ENCODE data around the gene CYP4B1.
A peak's percentile ranks its signal among the peaks of the same experiment; 100 is the strongest.
"Not testable (repeated sequence)": the region's sequence is repeated elsewhere in the genome, so short reads cannot be mapped to it uniquely, and the experiment has no call there.

The CYP4B1 gene

GRCh38 chr1:46798810-46799209 lies at the start of gene CYP4B1:
TSS of gene CYP4B1 (plus strand) at chr1:46799046. CDS start at chr1:46799082, 36 bp downstream.
- DNase-seq, result no peak

DNA sequence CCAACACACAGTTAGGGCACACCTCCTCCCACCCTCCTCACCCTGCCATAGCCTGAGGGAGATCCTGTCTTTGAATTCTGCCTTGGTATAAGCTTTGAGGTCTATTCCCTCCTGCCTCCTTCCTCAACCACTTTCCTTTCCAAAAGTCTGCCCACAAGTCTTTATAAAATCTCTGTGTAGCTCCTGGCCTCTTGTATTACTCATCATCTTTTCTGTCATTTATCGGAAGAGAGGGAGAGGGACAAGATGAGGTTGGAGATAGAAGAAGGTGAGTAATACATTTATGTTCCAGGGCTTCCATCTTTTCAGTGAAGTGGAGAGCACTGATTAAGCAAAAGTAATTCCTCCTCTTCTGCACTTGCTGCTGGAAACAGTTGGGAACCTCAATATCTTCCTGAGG lies 49.4 kb upstream of the CYP4B1 start:
- DNase-seq, result no peak

GRCh38 chr1:46749921-46750404 lies 48.9 kb upstream of the CYP4B1 start:
- no peak for DNase-seq

GRCh38 chr1:46753985-46754384 lies 44.9 kb upstream of the CYP4B1 start:
- DNase-seq, result no peak

DNA sequence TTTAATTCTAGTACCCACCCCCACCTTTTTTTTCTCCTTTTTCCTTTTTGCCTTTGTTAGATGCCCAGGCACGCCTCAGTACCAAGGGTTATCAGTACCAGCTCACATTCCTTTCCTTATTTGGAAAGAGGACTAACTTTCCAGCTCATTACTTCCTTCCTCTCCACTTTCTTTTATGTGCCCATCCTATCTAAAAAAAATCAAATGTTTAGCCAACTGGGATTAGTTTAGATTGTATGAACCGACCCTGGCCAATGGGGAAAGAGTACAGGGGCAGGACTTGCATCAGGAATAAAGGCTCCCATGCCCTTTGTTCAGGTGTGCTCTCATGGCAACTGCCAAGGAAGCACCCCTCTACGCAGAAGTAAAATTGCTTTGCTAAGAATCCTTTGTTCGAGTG lies 44.1 kb upstream of the CYP4B1 start:
- DNase-seq, result not testable (repeated sequence)

DNA sequence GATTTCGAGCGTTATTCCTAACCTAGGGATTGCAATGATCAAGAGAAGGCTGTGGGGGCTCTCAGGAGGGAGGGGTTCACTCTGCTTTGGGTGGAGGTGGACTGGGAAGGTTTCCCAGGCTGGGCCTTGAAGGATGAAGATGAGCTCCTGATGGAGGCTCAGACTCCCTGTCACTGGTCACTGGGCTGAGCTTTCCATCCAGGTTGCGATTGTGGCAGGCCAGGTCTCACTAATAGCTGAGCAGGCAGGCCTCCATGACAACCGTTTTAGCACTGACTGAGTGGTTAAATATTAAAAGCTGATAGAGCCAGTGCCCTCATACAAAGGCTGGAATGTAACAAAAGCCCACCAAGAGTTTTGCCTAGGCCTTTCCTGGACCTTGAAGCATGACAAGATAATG lies 43.7 kb upstream of the CYP4B1 start:
- no peak for DNase-seq

DNA sequence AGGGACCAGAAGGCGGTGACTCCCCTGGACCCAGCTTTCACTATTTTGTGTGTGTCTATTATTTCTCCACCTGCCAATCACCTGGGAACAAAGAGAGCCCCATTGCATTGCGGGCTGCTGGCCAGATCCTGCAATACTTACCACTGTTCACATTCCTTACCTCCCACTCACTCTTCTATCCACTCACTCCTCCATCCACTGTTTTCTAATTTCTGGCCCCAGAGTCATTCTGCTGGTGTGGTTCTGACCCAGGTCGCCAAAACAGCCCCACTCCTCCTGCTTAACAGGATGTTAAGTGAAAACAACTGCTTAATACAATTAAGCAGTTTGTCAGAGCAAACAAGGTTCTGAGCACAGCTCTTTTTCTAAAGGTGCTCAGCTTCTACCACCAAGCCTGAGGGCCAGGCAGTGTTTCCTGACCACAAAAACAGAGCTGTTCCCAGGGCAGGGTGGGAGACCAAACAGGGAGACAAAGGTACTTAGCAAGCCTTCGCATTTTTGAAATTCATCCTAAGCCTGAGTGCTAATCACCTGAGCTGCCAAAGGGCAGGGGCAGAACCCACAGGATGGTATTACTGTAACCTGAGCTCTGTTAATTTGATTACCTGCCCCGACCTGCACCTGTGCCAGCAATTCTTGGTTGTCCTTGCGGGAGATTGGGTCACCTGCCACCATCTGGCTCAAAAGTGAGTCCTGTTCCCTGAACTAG lies 41.4 kb upstream of the CYP4B1 start:
- DNase-seq, result peak; percentile 41

- no peak for DNase-seq
Measured at GRCh38 chr1:46757956-46758528, 40.8 kb upstream of the CYP4B1 start.

DNA sequence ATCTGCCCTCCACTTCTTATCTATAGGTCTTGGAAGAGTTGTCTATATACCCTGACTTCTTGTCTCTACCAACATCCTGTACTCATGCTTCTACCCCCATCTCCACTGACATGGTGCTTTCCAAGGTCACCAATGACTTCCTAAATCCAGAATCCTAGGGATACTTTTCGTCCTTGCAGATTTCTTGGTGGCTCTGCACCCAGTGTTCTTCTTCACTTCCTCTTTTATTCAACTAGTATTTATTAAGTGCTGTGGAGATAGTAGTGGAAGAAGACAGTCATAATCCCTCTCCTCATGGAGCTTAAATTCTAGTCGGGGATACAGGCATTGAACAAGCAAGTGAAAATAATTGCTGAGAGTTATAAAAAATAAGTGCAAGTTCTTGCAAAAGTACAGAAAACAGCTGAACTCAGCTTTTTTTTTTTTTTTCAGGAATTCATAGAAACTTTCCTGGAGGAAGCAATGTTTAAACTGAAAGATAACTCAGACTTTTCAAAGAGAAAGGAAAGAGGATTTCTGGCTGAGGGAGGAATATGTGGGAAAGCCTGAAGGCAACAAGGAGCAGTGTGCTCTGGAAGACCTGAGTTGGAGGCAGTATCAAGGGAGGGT lies 38.2 kb upstream of the CYP4B1 start:
- DNase-seq, result no peak

- DNase-seq, result no peak
Measured at GRCh38 chr1:46761740-46762139, 37.1 kb upstream of the CYP4B1 start.

- DNase-seq, result no peak
Measured at GRCh38 chr1:46764402-46764801, 34.4 kb upstream of the CYP4B1 start.

DNA sequence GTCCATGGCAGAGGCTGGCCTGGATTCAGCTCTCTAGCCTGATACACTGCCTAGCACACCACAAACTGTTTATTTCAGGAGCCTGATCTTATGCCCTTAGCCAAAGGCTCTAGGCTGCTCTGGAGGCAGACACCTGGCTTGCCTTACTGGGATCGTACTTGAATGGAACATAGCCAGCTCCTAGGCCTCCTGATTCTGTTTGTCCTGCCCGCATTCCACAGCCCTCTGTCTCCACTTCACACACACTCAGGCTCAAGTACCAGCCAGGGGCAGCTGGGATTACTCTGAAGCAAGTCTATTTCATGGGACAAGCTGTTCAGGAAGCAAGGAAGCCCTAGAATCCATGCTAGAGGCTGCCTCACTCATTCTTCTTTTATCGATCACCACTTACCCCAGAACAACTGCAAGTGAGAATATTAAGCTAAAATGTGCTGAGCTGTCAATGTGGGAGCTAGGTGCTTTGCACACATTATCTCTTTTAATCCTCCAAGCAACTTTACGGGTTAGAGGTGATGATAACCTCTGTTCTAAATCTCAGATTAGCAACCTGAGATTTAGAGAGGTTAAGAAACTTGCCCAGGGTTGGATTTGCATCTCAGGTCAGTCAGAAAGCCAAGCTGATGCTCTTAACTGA lies 31.1 kb upstream of the CYP4B1 start:
- DNase-seq, result no peak

GRCh38 chr1:46768445-46768844 lies 30.4 kb upstream of the CYP4B1 start:
- no peak for DNase-seq

- DNase-seq, result no peak
Measured at GRCh38 chr1:46769028-46769740, 29.7 kb upstream of the CYP4B1 start.

GRCh38 chr1:46770541-46770940 lies 28.3 kb upstream of the CYP4B1 start:
- no peak for DNase-seq

GRCh38 chr1:46772571-46772970 lies 26.3 kb upstream of the CYP4B1 start:
- no peak for DNase-seq

DNA sequence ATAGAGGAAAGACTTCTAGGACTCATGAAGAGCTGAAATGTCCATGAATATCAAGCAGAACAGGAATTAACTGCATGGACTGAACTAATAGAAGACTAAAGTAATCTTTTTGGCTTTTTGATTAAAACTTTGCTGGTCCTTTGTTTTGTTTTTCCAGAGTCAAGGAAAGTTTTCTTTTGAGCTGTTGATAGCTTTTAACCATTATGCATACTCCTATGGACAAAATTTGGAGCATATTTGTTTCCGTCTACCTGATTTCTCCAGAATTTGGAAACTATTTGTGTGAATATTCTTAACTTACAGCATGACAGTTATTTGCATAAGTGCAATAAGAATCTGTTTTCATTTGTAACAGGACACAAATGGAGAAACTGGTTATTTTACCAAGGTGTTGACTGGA lies 24.5 kb upstream of the CYP4B1 start:
- no peak for DNase-seq

GRCh38 chr1:46778456-46778855 lies 20.4 kb upstream of the CYP4B1 start:
- not testable (repeated sequence) for DNase-seq

- no peak for DNase-seq
Measured at GRCh38 chr1:46784666-46785065, 14.2 kb upstream of the CYP4B1 start.

DNA sequence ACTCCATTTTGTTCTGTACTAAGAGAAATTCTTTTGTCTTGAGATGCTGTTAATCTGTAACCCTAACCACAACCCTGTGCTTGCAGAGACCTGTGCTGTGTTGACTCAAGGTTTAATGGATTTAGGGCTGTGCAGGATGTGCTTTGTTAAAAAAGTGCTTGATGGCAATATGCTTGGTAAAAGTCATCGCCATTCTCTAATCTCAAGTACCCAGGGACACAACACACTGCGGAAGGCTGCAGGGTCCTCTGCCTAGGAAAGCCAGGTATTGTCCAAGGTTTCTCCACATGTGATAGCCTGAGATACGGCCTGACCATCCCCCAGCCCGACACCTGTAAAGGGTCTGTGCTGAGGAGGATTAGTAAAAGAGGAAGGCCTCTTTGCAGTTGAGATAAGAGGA lies 10.2 kb upstream of the CYP4B1 start:
- peak; percentile 41 for DNase-seq

DNA sequence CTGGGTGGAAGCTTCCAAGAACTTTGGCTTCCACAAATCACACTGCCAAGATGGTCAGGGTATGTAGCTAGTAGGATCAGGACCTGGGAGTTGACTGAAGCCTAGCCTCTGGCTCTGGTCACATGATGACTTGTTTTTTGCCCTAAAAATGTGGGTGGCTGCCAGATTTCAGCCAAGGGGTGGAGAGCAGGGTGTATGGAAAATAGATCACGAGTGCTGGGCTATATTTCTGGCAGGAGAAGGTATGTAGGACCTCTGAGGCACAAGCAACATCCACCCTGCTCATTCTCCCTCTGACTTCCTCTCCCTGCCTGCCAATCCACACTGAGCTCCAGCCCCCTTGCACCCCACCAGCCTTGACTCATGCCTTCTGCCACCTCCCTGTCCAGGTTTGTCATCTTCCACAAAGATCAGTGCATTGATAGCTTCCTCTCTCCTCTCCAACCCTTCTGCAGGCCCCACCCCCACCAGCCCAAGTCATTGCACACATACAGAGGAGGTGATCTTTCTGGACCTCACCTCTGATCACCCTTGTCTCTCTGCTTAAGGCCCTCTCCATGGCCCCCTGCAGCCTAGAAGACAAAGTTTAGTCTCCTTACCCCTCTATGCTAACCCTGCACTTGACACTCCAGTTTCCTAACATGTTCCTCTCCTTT lies 8.3 kb upstream of the CYP4B1 start:
- DNase-seq, result no peak

DNA sequence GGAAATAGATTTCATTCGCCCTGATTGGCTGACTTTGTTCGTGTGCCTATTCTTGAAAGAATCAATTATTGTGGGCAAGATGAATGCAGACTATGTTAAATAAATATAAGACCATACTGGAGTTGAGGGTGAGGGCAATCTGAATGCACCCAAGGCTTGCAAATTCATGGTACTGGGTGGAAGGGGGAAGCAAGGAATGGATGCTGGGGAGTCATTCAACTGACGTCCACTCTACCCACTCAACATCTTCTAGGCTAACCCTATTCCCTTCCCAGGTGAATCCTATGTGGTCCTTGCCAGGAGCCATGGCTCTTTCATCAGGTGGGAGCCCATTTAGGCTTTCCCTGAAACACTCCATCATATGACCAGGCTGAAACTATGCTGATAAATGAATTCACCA lies 5.7 kb upstream of the CYP4B1 start:
- DNase-seq, result no peak
